GM19099 (cell line): ENCODE data around the gene MS4A6A.

Experiments
- POLR2A ChIP-seq: IDR thresholded peaks from 3 replicates; pipeline ENCODE4 v1.6.1; 2011; ENCODE audit warnings: low read depth; ENCODE audit not compliant: insufficient read length; ENCODE audit errors: extremely low read depth

Gene MS4A6A

DNA sequence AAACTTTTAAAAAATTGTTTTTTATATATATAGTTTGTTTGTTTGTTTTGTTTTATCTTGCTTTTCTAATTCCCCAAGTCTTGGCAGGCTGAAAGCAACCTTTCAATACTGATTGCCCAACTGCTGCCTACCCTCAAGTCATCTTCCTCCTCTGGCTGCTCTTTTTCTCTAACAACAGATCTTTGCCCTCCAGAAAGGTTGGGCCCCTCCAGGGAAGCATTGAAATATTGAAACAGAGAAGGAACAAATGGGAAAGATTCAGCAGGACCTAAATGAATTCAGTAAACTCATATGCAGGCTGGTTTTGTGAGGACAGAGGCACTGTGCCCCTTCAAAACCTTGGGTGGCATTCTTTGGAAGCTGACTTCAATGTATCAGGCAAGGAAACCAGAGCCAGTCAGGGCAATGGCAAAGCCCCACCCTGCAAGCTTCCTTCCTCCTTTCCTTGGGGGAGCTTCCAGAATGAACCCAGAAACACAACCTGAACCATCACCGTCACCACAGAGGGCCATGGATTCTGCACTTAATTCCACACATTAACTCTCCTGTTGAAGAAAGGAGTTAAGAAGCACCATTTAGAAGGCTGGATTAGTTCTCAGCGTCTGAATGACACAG is 815 bp upstream of the MS4A6A start:
- no peak for TF ChIP-seq POLR2A

DNA sequence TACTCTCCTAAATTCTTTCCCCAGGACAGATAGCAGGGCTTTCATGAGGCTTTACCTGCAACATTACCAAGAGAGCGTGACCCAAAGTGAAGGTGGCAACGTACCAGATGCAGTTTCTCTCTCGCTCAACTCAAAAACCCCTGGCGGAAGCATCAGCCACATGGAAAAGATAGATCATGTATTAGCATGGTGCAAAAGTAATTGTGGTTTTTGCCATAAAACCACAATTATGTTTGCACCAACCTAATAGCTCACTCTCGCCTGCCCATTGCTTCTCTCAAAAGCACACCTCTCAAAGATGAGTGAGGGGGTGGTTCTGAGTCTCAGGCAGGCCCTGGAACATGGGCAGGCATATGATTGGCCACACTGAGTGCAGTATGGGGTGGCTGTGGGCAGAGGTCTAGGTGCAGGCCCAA is 7.0 kb downstream of the MS4A6A start:
- TF ChIP-seq POLR2A: no peak

DNA sequence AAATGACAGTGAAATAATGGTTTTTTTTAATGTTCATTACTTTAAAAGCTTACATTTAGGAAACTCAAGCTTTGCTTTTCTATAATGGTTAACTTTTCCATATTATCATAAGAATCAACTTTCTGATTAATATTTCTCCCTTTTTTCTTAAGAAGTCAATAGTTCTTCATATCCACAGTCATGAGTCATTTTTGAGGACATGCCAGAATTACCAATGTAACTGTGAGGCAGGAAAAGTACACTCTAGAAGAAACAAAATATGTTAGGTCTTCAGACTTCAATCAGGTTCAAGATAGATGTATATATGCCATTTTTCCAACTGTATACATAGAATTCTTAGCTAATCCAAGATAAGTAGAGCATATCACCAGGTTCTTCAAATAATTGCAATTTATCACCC is 10.9 kb downstream of the MS4A6A start:
- TF ChIP-seq POLR2A: no peak

DNA sequence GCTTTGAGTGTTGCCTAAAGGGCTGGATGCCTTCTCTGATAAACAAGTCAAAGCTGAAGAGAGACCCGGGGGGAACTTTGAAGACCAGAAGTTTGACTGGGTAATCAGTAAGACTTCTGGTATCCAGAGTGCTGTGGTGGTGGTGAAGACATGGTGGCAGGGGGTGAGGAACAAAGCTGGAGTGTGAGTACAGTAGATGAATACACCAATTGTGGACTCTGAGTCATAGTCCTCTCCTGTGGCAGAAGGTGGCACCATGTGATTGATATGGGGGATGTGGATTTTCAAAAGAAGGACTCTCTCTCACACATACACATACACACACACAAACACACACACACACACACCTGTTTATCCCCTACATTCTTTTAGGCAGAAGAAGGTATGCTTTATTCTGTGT is 12.3 kb downstream of the MS4A6A start:
- no peak for TF ChIP-seq POLR2A

DNA sequence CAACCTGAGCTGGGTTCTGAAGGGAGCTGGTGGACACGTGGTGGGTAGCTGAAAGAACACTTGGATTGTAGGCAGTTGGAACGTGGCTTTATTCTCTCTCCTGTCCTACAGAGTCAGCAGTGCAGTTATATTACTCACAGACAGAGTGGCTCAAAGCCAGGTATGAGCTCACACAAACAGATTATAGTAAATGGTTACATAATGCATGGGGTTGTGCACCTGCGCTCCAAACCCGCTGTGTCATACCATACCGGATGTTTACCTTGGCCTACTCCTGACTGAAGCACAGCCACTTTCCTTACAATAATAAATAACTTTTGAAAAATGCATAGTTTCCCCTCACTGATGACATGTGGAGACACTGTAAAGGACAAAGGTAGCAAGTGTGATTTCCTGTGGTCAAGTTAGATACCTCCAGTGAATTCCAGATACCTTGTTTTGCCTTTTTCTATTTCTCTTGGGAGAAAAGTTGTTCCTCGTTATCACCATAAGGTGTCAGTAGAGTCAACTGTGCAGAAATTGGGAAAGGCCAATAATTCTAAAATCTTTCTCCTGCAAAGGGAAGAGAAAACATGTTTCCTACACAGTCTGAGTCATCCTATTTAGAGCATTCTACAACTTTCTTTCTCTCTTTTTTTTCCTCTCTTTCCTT is 13.5 kb downstream of the MS4A6A start:
- TF ChIP-seq POLR2A: no peak

DNA sequence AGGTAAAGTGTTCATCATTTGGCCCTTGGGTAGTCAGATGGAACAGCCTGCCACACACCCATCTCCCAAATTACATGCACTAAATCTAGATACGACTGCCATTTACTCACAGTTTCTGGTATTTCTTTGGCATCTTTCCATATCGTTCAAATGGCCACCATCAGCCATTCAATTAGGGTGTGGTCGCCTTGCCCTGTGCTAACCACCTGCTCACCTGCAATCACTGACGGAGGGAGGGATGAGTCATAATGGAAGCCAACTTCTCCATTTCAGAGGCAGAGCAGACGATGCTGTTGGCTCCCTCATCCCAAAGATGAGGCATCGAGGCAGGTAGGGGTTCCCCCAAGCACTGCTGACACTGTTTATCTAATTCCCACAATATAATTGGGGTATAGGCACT is 14.6 kb downstream of the MS4A6A start:
- no peak for TF ChIP-seq POLR2A

DNA sequence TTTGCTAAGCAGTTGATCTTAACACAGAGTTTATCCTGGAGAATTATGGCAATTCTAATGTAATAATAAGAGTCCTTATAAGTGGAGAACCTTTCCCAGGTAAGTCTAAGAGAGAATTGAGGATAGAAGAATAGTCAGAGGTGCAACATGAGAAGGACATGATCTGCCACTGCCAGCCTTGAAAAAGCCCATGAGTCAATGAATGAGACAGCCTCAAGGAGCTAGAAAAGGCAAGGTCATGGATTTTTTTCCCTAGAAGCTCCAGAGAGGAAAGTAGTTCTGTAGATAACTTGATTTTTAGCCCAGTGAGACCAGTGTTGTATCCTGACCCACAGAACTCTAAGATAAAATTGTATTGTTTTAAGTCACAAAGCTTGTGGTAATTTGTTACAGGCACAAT is 16.9 kb downstream of the MS4A6A start:
- TF ChIP-seq POLR2A: no peak

DNA sequence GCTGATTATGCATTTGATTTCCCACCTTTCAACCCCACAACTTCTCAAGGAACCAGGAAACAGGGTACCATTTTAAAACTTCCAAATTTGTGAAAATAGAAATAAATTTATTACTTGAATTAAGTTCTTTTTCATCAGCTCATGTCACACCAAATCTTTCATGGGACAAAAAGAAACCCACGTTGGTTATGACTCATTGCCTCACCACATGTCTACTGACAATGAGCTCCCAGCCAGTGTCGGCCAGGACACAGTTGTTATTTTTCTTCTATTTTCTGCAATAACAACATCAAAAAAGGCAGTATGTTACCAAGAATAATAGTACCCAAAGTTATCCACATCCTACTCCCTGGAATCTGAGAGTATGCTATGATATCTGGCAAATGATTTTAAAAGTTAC is 17.3 kb downstream of the MS4A6A start:
- TF ChIP-seq POLR2A: no peak

DNA sequence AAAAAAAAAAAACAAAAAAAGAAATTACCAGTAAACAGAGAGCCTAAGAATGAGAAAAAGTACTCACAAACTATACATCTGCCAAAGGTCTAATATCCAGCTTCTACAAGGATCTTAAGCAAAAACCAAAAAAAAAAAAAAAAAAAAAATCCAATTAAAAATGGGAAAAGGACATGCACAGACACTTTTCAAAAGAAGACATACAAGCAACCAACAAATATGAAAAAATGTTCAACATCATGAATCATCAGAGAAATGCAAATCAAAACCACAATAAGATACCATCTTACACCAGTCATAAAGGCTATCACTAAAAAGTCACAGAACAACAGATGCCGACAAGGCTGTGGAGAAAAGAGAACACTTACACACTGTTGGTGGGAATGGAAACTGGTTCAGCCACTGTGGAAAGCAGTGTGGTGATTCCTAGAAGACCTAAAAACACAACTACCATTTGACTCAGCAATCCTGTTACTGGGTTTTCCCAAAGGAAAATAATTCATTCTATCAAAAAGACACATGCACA is 18.3 kb downstream of the MS4A6A start:
- TF ChIP-seq POLR2A: no peak

DNA sequence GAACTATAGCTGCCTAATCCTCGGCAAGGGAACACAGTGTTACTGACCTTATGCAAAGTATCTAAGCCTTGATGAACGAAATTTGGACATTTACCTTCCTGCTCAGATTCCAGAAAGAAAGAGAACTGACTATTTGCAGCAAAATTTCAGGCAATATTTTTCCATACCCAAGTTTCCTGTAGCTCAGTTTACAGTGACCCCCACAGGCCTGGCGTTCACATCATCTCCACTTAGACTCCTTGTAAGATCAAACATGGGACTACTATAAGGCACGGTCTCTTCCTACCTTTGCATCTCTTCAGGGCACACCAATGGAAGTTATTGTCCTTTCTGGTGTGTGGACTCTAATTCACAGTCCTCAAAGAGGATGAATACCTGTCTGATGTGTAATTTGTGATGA is 21.1 kb downstream of the MS4A6A start:
- TF ChIP-seq POLR2A: no peak

DNA sequence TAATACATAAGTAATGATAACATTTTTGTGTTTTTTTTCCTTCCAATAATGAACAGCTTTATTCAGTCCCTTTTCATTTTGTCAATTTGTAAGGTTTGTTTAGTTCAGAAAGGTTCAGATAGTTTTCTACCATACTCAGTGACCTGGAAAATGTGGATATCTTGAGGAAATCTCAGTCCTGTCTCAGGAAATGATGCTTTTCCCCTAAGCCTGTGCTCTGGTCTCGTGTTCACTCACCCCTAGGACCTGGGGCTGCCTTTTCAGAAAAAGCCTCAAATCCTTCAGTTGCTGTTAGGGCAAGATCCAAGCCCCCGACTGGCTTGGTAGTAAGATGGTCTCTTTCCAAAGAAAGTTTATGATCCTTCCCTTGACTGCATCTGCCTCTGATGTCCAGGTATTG is 21.8 kb downstream of the MS4A6A start:
- no peak for TF ChIP-seq POLR2A

DNA sequence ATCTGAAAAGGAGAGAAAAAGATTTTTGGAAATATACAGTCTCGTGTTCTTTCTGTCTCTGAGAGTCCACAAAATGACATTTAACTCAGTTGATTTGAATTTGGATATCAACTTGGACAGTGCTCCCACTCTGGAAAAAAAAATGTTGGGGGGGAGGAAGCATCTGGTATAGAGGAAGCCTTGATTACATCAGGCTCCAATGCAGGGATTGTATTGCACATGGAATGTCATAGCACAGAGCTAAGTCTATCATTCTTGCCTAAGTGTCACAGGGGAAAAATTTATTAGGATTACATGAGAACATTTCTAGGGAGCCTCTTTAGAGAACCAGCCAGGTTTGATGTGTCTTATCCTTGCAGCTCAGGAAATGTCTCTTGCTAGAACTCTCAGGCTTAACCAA is 23.0 kb downstream of the MS4A6A start:
- no peak for TF ChIP-seq POLR2A

DNA sequence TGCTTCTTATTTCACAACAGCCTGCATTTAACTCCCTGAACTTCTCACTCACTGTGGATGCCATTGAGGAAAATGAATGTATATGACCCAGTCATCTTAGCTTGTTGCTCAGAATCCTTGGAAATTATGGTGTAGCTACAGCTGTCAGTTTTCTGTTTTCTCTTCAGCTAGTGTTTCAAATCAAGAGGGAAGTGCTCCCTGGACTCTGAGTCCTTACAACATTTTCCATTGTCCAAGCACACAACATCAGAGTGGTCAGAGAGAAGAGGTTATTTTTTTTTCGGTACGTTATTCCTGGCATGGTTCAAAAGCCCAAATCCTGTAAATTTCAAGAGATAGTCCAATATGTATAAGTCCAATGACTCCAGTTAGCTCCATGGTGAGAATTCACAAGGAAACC is 23.6 kb downstream of the MS4A6A start:
- TF ChIP-seq POLR2A: no peak

DNA sequence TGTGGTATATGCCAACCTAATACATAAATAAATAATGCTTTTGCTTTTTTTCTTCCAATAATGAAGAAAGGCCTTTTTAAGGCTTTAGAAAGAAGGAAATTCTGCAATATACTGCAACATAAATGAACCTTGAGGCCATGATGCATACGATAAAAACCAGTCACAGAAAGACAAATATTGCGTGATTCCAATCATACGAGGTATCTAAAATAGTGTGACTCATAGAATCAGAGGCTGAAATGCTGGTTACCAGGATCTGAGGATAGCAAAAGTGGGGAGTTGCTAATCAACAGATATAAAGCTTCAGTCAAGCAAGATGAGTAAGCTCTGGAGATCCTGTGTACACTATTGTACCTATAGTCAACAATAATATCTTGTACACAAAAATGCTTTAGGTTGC is 24.2 kb downstream of the MS4A6A start:
- no peak for TF ChIP-seq POLR2A

DNA sequence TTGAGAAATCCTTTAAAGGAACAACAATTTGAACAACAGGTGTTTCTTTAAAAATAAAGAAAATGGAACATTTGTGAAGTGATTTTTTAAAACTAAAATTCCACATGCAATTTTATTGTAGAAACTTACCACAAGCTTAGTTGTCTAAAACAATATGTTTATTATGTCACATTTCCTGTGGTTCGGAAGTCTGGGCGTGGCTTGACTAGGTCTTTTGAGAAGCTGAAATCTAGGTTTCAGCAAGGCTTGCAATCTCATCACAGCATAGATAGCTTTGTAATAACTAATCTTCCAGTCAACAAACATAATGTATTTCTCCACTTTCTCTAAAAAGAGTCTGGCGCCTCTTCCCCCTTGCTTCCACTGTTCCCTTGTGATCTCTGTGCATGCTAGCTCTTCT is 27.0 kb downstream of the MS4A6A start:
- TF ChIP-seq POLR2A: no peak

DNA sequence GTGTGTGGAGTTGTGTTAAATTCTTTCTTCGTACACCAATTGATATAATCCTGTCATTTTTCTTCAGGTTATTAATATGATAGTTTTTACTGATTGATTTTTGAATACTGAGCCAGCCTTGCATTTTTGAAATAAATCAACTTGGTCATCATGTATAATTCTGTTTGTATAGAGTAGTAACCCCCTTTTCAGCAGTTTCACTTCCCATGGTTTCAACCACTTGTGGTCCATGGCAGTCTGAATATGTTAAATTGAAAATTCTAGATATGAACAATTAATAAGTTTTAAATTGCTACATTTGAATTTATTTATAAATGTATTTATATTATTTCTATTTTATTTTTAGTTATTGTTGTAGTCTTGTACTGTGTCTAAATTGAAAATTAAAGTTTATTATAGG is 32.6 kb downstream of the MS4A6A start:
- no peak for TF ChIP-seq POLR2A

DNA sequence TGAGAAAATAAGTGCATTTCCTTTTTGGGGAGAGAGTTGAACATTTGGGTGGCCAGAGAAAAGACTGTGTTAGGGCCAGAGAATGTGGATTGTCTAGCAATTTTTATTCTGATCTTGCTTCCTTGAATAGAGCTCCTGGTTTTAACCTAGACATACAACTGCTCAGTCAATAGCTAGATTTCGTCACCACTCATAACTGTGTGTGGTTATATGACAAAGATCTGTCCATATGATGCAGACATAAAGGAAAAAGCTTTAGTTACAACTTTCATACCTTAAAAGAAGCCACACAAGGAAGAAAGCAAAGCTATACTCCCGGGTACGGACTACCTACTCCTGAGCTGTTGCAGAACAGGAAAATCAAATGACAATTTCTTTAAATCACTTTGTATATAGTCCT is 37.2 kb downstream of the MS4A6A start:
- TF ChIP-seq POLR2A: no peak

DNA sequence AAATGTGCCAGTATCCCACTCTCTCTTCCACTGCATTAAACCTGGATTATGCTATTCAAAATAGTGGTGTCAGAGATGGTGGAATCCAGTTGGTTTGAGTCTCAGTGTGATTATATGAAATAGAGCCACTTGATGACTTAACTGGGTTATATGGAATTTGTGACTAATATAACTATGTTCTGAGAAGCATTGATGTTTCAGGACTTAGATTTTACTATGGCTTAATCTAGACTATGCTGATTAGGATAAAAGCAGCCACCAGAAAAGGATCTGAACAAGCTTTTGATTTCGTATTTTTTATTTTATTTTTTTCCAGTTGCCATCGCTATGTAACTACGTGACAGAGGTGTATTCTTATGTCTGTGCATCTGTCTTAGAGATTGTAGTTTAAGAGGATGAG is 39.1 kb downstream of the MS4A6A start:
- TF ChIP-seq POLR2A: no peak

DNA sequence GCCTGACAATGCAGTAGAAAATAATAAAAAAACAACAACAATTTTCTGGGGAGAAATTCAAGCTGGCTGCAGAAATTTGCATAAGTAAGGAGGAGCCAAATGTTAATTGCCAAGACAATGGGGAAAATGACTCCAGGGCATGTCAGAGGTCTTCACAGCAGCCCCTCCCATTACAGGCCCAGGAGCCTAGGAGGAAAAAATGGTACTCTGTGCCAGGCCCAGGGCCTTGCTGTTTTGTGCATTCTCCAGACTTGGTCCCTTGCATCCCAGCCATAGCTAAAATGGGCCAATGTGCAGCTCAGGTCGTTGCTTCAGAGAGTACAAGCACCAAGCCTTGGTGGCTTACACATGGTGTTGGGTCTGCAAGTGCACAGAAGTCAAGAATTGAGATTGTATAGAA is 49.0 kb downstream of the MS4A6A start:
- no peak for TF ChIP-seq POLR2A
